HG03045 (cell line): ENCODE data around the gene TRIM60.
"Not testable (repeated sequence)": the region's sequence is repeated elsewhere in the genome, so short reads cannot be mapped to it uniquely, and the experiment has no call there.

Experiments used
- ATAC-seq: cut with Tn5 transposase; IDR thresholded peaks from one replicate; pipeline ENCODE4 v1.9.1; 2021; ENCODE audit warnings: mild to moderate bottlenecking, moderate library complexity; ENCODE audit not compliant: unreplicated experiment

TRIM60 gene

GRCh38 chr4:165052627-165053026, 20.8 kb downstream of the TRIM60 start:
- no peak for ATAC-seq

GRCh38 chr4:165053645-165054044, 21.8 kb downstream of the TRIM60 start, which contains the start of gene TRIM75:
TSS of gene TRIM75 (plus strand) at chr4:165053866. CDS start at chr4:165059148, 5,282 bp downstream.
- ATAC-seq, result no peak

GRCh38 chr4:165055601-165056000, 23.8 kb downstream of the TRIM60 start:
- no peak for ATAC-seq

- ATAC-seq, result no peak
Measured at GRCh38 chr4:165058666-165059065, 26.9 kb downstream of the TRIM60 start.

- no peak for ATAC-seq
Measured at GRCh38 chr4:165059386-165059785, 27.6 kb downstream of the TRIM60 start.

GRCh38 chr4:165060938-165061337, 29.1 kb downstream of the TRIM60 start:
- ATAC-seq, result no peak

- no peak for ATAC-seq
Measured at GRCh38 chr4:165070560-165070959, 38.8 kb downstream of the TRIM60 start.

- ATAC-seq, result not testable (repeated sequence)
Measured at GRCh38 chr4:165073346-165073745, 41.5 kb downstream of the TRIM60 start.

GRCh38 chr4:165077034-165077578, 45.3 kb downstream of the TRIM60 start:
- ATAC-seq, result no peak

GRCh38 chr4:165079476-165079875, 47.7 kb downstream of the TRIM60 start:
- ATAC-seq, result no peak

GRCh38 chr4:165084787-165085186, 53.0 kb downstream of the TRIM60 start:
- not testable (repeated sequence) for ATAC-seq

- no peak for ATAC-seq
Measured at GRCh38 chr4:165085946-165086345, 54.1 kb downstream of the TRIM60 start.

- ATAC-seq, result no peak
Measured at GRCh38 chr4:165088366-165088765, 56.6 kb downstream of the TRIM60 start.
